Activated CD8-positive, alpha-beta memory T cell treated with anti-CD3 and anti-CD28 coated beads, Interleukin-2, amount 50 U/mL, for 4 hours (primary cell): ENCODE data around the gene FAM222B.
A peak's percentile ranks its signal among the peaks of the same experiment; 100 is the strongest.
"Not testable (repeated sequence)": the region's sequence is repeated elsewhere in the genome, so short reads cannot be mapped to it uniquely, and the experiment has no call there.

Source experiments
- DNase-seq: peaks from one replicate; pipeline ENCODE4 v3.0.0-alpha.2; 2020

FAM222B gene

DNA sequence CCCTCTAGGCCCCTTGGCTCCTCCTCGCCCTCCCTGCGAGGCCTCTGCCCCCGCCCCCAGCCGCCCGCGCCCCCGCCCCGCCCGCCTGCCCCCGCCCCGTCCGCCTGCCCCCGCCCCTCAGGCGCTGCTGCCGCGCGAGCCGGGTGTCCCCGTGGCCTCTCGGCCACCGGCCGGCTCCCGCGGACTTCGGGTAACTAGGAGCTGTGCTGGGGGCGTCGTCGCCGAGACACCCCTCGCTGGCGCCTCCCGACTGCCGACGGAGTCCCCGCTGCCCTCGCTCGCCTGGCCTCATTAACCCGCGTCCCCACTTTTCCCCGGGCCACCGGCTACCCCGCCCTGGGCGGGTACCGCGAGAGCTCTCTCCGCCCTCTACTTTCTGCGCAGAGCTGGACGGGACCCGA, 116.4 kb downstream of the FAM222B start, which contains the start of gene TLCD1:
TLCD1 (minus strand) TSS at position 8 of the 401 bp plus-strand sequence. CDS start 136 bp downstream, outside the sequence.
- peak; percentile 66 for DNase-seq

DNA sequence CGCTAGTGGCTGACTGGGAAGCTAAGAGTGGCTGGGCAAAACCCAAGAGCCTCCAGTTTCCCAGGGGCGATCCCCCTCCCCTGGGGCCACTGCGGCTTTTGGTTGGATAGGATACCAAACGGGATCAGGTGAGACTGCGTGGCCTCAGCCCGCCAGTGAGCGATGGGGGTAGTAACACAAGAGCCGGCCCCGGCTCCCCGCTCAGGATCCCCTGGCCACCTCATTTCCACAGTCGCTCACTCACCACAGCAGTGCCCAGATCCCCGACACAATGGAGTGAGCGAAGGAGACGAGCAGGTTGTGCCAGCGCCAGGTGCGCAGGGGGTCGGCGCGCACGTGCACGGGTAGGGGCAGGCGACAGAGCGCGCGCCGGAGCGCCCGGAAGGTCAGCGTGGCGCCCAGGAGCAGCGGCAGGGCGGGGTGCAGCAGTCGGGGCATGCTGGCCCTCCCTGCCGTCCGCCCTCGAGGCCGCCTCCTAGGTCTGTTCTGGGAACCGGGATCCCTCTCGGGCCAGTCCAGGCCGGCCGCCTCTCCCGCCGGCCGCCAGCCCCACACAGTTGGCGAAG, 116.8 kb downstream of the FAM222B start:
- DNase-seq: peak; percentile 57

DNA sequence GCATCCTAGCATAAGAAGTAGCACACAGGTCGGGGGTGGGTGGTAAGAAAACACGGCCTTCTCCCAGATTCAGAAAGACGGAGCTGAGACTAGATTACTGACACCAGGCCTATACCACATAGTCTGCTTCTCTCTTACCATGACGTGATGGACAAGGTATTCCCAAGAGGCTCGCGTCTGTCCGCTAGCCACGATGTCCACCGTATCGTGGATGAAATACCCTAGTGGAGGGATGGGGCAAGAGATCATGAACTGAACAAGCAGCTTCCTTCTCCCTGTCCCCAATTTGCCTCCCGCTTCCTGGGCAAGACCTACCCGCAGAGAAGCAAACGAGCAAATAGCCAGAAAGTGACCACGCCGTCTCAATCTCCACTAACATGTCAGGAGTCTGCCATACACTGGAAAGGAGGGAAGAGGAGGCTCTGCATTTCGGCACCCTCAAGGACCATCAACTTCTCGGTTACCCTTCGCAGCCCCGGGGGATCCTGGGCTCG, 117.4 kb downstream of the FAM222B start:
- no peak for DNase-seq

DNA sequence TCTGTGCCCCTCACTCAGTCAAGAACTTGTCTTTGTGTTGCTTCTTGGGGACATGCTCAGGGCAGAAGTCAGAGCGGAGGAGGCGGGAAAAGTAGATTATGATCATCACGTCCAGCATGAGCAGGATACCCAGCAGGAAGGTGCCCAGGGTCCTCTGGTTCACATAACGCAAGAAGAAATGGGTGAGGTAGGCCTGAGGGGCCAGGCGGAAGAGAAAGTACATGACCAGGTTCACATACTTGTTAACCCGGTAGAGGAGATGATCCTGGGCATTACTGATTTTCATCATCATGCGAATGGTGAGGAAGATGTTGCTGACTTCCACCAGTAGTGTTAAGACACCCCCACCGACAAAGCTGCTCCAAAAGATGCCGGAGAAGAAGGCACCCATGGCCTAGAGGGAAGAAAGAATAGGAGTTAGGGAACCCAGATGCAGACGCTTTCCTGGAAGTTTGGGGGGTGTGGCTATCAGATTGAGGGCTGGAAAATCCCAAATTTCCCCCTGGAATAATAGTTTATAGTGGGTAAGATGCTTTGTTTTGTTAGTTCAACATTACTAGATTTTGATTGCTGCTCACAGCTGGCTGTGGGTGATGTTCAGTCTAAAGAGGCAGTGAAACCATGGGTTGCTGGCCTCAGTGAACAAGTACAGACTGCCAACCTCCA, 118.0 kb downstream of the FAM222B start:
- DNase-seq: no peak

DNA sequence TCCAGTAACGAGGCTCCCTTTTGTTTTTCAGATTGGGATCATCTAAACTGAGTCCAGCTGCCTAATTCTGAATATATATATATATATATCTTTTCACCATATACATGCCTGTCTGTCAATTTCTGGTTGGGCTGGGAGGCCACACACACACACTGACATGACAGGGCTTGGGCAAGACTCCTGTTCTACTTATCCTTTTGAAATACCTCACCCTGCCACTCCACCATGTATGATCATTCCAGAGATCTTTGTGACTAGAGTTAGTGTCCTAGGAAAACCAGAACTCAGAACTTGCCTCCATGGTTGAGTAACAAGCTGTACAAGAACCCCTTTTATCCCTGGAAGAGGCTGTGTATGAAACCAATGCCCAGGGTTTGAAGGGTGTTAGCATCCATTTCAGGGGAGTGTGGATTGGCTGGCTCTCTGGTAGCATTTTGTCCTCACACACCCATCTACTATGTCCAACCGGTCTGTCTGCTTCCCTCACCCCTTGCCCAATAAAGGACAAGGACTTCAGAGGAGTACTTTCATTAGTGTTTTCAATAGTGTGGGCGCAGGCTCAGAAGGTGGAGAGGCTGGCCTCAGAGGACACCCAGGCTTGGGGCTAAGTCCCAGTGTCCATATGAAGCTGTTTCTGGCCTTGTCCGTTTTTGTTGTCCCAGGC, 118.6 kb downstream of the FAM222B start:
- not testable (repeated sequence) for DNase-seq

DNA sequence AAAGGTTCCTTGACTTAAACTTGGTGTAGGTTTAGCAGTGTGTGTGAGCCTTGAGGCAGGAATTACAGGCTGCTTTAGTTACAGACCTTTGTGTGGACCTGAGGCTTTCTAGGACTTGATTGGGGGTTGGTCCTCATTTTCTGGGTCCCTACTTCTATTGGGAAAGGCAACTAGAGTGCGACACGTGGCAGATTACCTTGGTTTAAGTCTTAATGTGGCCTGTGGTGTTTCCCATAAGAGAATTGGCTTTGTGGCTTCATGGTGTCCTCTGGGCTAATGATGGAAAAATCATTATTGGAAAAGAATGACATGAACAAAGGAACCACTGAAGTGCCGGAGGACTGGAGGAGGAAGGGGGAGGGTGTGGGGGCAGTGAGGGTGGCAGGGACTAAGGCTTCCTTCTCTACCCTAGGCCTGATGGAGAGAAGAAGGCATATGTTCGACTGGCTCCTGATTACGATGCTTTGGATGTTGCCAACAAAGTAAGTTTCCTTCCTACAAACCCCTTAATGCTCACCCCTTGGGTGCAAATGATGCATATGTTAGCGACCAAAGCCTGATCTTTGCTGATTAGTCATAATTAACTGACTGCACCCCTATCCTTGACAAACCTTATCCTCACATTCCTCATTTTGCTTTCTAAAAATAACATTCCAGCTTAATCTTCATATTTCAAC, 119.3 kb downstream of the FAM222B start:
- DNase-seq: no peak

DNA sequence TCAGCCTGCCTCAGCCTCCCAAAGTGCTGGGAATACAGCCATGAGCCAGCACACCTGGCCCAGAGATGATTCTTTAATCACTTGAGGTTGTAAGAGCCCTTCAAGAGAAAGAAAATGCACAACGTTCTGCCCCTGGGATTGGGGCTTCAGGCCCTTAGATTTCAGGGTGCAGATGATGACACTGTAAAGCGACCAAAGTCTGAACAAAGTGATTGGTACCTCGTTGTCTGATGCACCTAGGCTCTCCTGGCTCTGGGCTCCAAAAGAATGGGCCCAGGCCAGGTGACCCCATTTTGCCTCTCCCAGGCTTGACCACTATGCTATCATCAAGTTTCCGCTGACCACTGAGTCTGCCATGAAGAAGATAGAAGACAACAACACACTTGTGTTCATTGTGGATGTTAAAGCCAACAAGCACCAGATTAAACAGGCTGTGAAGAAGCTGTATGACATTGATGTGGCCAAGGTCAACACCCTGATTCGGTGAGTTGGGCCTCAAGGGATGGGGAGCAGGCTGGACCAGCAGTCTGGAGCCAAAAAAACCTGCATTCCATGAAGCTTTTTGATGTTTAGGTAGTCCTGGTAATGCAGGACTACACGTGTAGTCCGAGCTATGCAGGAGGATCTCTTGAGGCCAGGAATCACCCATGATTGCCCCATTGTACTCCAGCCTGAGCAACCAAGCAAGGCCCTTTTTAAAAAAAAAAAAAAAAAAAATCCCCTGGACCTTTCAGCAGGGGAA, 120.0 kb downstream of the FAM222B start:
- no peak for DNase-seq

DNA sequence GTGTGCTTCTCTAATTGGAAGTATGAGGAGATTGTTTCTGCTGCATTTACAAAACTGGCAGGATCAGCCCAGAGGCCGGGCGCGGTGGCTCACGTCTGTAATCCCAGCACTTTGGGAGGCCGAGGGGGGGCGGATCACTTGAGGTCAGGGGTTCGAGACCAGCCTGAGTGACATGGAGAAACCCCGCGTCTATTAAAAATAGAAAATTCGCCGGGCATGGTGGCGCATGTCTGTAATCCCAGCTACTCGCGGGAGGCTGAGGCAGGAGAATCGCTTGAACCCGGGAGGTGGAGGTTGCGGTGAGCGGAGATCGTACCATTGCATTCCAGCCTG, 121.6 kb downstream of the FAM222B start:
- DNase-seq: not testable (repeated sequence)

DNA sequence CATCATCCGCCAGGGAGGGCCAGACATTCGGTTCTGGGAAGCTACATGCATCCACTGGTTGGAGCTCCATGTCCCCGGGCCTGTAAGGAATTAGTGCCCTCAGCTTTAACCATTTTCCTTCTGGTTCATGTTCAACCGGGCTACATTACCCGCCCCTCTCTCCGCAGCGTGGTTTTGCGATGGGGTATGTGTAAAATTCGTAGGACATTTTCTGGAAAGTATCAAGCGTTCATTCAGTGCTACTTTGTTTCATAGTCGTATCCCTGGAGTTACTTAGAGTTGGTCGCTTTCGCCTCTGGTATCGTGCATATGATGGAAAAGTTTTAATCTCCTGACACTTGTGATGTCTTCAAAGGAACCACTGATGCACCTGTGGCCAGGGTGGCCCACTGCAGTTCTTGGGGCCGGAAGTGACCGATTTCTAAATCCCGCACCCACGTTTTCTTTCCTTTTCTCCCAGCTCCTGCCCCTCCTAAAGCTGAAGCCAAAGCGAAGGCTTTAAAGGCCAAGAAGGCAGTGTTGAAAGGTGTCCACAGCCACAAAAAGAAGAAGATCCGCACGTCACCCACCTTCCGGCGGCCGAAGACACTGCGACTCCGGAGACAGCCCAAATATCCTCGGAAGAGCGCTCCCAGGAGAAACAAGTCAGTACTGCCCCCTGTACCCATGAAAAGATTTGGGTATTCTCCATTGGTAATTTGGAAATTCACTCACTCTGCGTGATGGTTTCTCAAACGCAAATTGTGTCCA, 122.2 kb downstream of the FAM222B start:
- DNase-seq: peak; percentile 34

DNA sequence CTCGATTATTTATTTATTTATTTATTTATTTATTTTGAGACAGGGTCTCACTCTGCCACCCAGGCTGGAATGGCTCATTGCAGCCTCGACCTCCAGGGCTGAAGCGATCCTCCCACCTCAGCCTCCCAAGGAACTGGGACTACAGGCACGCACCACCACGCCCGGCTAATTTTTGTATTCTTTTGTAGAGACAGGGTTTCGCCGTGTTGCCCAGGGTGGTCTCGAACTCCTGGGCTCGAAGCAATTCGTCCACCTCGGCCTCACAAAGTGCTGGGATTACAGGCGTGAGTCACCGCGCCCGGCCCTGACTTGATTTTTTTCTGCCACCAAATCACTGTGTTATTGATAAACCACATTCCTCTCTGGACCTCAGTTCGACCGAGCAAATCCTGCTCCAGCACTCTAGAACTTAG, 123.6 kb downstream of the FAM222B start:
- no peak for DNase-seq

DNA sequence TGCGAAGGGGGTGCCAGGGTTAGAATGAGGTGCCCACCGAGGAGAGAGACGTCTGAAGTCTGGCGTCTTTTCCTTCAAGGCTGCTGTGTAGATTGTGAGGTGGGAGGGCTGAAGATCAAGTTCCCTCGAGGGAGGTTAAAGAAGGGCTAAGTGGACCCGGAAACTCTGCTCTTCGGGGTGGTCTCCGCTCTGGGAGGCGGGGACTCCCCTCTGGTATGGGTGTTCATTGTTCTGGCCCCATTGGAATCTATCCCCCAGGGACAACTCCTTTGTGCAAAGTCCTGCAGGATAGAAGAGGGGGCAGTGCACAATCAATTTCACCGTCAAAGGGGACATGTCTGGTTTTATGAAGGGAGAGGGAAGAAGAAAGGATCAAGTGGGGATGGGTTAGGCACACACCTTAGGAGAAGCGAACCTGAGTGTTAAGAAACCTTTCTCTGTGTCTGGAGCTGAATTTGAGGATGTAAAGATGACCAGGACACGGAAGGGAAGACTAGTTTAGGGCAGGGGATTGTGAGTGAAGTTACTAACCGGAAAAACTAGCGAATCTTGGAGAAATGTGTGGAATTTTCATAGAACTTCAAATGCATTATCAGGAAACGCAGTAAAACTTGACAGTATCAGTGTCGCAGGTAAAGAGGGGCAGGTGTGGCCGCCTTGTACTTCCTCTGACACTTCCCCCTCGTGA, 124.1 kb downstream of the FAM222B start:
- no peak for DNase-seq

DNA sequence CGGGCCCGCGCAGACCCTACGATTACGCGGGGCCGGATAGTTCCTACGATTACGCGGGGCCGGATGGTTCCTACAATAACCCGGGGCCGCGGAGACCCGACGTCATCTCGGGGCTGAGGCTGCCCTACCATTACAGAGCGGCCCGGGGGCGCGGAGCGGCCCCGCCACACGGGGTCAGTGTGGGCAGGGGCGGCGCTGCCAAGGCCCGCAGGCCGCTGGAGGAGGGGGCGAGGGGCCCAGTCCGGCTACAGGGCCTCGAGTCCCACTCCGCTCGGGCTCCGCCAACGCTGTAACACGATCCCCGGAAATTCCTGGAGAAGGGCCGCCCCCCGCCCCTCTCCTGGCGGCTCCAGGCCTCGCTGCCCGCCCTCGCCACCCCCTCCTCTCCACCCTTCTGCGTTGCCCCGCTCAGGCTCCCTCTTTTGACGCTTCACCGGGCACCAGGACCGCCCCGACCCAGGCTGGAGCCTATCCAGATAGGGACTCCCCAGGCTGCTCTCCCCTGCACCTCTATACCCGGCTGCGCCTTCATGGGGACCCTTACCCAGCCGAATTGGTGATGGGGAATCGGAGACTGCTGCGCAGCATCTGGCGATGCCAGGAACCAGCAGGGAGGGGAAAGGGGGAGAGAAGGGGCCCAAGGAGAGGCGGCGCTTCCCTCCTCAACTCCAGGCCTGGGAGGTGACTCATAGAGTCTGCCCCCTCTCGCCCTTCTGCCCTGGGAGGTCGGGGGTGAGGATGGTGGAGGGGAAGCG, 124.8 kb downstream of the FAM222B start, which contains the start of gene RAB34:
RAB34 (minus strand) TSS at position 291 of the 755 bp plus-strand sequence. CDS start 602 bp downstream, outside the sequence.
- DNase-seq: no peak

DNA sequence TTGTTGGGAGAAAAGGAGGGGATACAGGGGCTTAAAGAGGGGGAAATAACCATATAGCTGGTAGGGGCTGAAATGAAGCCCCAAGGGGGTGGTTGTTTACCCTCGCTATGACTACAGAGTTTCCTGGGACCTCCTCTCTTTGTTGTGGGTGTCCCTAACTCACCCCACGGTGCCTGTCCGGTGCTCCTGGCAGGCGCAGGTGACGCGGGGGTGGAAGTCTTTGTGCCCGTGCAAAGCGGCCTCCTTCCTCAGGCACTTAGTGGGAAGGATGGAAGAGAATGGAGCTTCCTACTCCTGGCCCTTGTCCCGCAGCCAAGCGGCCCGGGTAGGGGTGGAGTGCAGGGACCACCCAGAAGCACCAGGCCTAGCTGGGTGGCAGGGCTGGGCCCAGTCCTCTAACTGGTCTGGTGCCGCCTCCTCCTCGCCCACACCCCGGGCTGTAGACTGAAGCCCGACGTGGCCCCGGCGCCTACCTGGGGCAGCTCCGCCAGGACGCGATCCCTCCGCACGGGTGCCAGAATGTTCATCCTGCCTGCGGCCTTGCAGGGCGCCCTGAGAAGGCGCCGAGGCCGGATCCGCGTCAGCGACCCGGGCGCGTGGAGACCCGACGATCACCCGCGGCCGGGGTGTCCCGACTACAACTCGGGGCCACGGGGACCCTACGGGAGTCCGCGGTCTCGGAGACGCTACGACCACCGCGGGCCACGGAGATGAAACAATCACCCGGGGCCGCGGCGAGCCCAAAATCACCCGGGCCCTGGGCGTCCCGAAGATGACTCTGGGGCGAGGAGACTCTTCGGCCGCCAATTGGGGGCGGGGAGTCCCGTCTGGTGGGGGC, 125.6 kb downstream of the FAM222B start:
- no peak for DNase-seq

DNA sequence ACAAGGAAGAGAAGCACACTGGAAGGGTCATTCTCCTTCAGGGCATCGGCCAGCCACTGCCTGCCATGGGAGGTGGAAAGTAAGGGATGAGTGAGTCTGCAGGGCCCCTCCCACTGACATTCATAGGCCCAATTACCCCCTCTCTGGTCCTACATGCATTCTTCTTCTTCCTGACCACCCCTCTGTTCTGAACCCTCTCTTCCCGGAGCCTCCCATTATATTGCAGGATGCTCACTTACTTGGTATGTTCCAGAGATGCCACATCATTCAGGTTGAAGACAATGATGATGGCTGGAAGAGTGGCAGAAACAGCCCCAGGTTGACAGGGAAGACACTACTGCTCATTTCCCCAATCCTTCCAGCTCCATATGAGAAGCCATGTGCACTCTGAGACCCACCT, 127.4 kb downstream of the FAM222B start:
- no peak for DNase-seq

DNA sequence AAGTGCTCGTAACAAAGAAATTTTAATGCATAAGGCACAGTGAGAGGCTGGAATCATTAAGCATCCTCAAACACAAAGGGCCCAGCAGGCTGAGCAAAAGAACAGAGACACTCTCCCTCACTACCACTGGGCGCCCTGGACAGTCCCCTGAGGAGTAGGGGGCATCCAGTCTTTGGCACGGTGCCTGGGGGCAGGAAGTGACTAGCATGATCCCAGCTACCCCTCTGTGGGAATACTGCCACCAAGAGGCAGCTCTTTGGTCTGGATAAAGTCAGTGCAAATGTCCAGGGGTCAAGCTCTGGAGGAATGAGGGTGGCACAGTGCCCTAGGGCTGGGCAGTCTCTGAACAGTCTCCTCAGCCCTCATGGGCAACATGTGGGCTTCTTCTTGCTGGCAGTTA, 128.3 kb downstream of the FAM222B start:
- no peak for DNase-seq

DNA sequence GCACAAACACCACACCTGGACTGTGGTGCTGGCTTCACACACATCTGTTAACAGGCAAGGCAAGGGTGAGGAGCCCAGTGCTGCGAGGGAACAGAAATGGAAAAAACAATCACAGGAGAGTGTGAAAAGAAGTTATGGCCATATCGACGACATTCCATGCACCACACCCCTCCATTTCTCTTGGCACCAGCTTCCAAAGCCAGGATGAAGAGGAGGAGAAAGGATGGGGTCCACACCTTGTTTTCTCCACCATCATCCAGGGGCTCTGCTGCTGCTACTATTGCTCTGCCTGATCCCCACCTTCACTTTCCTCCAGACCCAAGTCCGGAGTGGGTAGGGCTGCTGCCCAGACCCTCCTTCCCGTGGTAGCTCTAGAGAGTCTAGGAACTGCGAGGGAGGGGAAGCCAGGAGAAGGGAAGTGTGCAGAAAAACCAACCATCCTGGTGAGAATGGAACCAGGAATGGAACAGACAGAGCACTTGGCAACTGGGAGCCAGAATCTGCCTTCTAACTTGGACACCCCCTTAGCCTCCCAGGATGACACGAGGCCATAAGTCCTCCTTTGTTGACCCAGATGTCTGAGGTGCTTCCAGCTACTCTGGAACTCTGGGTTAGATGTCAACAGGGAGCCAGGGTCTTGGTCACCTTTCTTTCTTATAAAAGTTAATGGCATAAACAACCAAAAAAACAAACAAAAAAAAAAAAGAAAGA, 129.7 kb downstream of the FAM222B start:
- no peak for DNase-seq

DNA sequence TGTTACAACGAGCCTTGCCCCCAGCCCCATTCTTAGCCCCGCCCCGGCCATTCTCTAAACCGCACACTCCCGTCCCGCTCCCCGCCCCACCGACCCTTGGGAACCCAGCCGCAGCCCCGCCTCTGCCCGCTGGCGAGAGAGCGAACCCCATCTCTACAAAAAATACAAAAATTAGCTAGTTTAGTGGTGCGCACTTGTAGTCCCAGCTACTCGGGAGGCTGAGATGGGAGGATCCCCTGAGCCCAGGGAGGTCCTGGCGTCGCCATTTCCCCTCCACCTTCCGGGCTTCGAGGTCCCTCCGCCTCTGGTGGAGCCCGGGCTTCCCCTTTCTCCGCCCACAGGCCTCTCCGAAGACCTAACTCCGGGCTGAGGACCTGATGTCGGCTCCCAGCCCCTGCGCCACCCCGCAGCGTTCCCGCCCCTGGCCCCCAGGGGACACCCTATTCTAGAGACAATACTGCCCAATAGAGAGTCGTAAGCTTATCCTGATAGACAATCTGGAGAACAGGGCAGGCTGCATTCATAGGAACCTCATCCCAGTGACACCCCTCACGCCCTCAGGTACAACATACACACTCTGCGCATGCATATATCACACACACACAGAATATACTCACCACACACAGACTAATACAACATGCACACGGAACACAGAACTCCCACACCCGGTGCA, 130.4 kb downstream of the FAM222B start:
- DNase-seq: peak; percentile 61

DNA sequence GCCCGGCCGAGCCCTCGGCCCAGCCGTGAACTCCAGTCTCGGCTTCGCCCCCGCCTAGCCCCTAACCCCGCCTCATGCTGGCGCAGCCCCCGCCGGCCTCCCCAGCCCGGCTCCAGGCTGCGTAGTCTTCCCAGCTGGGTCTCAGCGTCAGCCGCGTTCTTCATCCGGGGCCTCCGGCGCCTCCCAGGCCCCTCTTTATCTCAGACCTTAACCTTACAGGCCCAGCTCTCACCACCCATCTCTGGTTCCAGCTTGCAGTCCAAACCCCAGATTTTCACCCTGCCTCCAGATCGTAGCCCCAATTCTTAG, 130.9 kb downstream of the FAM222B start, which contains the start of gene PROCA1:
PROCA1 (minus strand) TSS at position 166 of the 309 bp plus-strand sequence. CDS start 228 bp downstream, outside the sequence.
- DNase-seq: peak; percentile 42
